Kasumi-1 (cell line): ENCODE data around the gene FOXO4.

Experiments used
- DNase-seq, 2 experiments: peaks; one replicate each; lab custom pipeline; 2025; lab: John Stamatoyannopoulos, UW

The FOXO4 gene

DNA sequence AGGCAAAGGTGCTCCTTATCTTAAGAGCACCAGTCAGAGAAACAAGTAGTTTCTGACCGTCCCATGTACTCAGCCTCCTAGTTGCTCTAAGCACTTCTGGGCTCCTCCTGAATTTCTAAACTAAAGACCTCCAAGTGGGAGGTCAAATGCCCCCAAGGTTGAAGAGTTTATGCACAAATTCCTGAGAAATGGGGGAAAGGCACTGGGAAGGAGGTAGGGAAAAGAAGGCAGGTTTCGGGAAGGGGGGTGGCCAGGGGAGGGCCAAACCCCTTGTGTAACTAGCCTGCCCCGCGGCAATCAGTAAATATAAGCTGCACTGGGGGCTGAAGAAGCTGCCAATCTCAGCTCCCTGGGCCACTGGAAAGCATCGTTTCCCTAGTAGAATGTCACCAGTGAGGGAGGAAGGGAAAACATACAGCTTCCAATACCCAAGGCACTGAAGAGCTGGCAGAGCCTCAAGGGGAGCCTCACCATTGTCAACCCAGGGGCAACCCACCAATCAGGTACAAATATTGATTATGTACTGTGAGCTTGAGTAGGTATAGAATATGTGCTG, 3.4 kb downstream of the FOXO4 start:
- no peak for DNase-seq

DNA sequence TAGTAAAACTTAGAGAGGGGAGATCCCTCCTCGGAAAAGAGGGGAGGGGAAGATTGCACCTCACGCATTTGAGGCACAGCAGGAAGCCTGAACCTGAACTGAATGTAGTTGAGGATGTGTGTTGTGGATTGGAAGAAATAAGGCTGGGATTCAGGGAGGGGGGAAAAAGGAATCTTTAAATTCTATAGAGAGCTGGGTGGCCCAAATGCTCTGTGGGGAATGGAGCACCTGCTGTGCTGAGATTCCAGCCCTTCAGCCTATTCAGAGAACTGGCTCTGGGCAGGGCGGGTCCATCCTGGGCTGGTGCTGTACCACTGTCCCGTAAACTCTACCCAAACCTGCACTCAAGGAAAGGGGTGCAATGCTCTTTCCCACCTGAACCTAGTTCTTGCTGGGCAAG, 4.1 kb downstream of the FOXO4 start:
- DNase-seq = no peak

DNA sequence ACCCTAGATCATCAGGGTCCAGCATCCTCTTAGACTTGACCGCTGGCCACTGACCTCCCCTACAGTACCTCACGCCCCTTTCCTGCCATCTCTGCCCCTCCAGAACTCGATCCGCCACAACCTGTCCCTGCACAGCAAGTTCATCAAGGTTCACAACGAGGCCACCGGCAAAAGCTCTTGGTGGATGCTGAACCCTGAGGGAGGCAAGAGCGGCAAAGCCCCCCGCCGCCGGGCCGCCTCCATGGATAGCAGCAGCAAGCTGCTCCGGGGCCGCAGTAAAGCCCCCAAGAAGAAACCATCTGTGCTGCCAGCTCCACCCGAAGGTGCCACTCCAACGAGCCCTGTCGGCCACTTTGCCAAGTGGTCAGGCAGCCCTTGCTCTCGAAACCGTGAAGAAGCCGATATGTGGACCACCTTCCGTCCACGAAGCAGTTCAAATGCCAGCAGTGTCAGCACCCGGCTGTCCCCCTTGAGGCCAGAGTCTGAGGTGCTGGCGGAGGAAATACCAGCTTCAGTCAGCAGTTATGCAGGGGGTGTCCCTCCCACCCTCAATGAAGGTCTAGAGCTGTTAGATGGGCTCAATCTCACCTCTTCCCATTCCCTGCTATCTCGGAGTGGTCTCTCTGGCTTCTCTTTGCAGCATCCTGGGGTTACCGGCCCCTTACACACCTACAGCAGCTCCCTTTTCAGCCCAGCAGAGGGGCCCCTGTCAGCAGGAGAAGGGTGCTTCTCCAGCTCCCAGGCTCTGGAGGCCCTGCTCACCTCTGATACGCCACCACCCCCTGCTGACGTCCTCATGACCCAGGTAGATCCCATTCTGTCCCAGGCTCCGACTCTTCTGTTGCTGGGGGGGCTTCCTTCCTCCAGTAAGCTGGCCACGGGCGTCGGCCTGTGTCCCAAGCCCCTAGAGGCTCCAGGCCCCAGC, 5.2 kb downstream of the FOXO4 start:
- DNase-seq = no peak

GRCh38 chrX:71102292-71102691, 6.6 kb downstream of the FOXO4 start:
- DNase-seq = no peak

DNA sequence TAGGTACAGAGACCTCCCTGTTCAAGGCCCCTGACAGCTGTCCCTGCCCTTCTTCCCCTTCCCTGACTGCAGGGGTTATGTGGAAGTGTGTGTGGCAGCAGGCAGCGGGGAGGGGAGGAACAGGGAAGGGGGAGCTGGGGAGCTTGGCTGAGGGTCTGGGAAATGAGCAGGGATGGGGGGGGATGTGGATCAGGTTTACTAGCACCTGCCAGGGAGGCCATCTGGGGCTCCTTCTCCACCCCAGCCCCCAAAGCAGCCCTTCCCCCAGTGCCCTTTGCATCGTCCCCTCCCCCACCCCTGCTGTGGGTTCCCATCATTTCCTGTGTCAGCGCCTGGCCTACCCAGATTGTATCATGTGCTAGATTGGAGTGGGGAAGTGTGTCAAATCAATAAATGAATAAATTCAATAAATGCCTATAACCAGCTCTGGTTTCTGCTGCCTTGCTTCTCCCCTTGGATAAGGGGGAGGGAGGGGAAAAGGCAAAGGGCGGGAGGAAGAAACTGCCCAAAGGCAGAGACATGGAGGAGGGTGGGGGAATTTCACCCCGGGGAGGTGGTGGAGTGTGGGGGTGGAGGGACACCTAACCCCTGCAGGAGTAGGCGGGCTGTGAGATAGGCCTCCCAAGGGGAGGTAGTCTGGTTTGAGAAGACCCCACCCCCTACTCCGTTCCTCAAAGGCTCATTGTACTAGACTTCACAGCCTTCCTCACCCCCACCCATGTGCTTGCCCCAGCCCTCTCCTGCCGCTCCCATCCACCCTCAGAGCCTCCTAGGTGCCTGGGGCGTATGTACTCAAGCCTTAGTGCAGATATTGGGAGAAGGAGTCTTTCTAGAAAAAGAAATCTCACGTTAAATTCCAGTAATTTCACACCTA, 7.7 kb downstream of the FOXO4 start:
- DNase-seq = peak; percentile 86 to 87

GRCh38 chrX:71105628-71106027, 10.0 kb downstream of the FOXO4 start:
- no peak for DNase-seq

GRCh38 chrX:71106427-71106826, 10.8 kb downstream of the FOXO4 start, which contains the start of gene CXorf65:
Gene CXorf65, minus strand, starts transcription at chrX:71106740. Its CDS starts 184 bp downstream, at chrX:71106556.
- DNase-seq = peak; percentile 9 to 24

DNA sequence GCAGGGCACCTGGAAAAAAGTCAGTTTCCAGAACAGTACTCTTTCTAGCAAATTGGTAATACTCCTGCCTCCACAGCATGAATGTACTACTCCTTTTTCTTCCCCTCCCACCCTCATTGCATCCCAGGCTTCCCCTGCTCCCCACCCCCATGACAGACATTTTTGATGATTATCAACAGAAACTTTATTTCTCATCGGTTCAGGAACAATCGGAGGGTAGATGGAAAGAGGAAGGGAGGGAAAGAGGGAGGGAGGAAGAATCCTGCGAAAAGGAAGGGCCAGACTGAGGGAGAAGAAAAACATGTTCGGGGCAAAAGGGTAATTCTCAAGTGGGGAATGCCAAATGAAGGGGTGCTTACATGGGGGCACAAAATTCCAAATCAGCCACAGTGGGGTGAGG, 11.6 kb downstream of the FOXO4 start:
- DNase-seq = no peak

DNA sequence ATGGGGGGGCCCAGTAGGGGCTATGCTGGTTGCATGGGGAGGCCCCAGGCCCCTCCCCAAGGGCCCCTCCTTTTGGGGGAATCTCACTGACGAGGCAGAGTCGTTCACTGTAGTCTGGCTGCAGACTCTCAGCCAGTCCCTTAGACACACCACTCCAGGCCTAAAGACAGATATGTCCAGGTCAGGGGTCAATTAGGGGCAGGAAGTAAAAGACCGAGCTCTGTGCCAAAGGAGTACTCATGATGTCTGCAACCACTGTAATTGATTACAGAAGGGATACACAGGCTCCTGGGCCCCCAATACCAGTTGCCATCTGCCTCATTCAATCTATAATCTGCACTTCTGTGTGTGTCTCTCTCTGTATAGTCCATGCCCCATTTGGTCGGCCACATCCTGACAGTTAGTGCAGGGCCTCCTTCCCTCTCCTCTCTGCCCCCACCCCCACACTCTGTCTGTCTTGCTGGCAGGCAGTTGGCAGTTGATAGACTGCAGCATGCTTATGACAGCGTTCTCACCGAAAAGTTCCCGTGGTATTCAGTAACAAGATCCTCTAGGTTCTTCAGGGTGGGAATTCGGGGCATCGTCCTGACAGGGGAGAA, 12.2 kb downstream of the FOXO4 start:
- DNase-seq = peak; percentile 47 to 68

DNA sequence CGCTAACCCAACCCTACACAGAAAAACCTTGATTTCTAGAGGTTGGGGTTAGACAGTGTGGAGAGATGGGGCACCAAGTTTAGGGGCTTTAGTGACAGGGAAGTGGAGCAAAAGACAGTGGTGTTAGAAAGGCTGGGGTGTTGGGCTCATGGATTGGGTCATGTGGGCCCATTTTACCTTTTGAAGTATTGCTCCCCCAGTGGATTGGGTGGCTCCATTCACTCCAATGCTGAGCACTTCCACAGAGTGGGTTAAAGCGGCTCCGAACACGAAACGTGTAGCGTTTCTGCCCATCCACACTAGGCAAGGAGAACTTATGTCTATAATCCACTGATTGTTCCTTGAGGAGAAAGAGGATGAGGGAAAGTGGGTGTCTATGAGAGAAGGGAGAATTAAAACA, 13.4 kb downstream of the FOXO4 start:
- DNase-seq = no peak

DNA sequence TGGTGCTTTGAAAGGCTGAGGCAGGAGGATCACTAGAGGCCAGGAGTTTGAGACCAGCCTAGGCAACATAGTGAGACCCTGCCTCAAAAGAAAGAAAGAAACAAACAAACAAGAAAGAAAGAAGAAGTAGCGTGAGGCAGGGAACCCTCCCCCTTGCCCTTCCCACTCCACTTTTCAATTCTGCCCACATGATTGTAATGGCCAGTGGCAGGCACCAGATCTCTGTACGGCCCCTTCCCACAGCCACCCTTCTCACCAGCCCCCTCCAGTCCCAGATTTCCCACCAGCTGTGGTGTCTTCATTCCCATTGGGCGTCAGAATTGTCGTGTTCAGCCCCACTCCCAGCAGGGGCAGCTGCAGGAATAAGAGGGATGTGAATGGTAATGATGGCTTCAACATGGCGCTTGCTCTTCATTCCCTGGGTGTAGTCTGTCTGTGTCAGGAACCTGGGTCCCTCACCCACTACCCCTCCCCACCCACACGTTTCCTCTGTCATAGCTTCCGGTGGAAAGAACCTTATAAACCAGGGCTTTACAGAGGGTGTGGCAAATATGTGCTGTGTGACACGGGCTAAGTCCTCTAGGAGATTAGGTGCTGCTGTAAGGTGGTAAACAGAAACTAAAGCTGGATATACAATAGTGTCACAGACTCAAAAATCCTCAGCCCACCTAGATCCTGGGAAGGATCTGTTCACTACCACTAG, 15.6 kb downstream of the FOXO4 start, which contains the start of gene IL2RG:
Gene IL2RG (minus strand): TSS at position 437 of the 703 bp plus-strand sequence. CDS start 38 bp downstream, at position 399.
- DNase-seq = peak; percentile 57 to 61

GRCh38 chrX:71111921-71112431, 16.3 kb downstream of the FOXO4 start:
- peak; percentile 38 to 52 for DNase-seq

GRCh38 chrX:71117358-71117757, 21.7 kb downstream of the FOXO4 start:
- no peak for DNase-seq

DNA sequence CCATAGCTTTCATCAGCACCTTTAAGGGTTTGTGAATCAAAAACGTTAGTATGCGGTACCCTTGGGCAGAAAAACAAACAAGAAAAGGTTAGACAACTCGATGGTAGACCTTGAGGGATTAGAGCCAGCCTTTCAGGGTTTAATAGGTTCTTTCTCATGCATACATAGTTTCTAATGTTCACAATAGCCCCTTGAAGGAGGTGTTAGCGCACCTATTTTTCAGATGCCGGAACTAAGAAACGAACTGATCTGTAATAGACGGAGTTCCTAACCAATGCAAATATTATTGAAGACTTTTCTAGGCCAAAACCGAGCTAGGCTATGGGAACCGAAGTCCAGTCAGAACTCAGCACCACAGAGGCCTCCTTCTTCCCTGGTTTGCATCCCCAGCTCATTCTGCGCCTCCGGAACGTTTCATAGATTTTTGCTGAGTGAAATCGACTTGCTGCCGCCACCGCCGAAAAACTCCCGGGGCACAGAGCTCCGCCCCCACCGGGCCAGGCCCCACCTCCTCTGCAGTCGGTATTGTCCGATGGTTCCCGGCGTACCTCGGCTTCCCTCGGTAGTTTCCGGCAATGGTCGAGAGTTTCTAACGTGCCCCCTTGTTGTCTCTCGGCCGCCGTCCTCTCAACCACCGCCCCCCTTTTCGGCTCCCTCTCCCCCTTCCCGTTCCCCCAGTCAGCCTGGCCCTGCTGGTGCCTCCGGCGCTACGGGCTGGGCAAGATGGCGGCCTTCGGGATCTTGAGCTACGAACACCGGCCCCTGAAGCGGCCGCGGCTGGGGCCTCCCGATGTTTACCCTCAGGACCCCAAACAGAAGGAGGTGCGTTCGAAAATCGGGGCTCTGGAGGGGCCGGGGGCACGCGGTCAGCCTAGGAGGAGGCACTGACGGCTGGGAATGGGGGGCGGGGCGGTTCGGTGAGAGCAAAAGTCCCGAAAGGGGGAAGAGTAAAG, 22.7 kb downstream of the FOXO4 start, which contains the start of gene MED12:
Gene MED12 (plus strand): TSS at position 565 of the 953 bp plus-strand sequence. CDS start 159 bp downstream, at position 724.
- DNase-seq = peak; percentile 53 to 66

- no peak for DNase-seq
Observed at GRCh38 chrX:71118985-71119535, 23.4 kb downstream of the FOXO4 start.

DNA sequence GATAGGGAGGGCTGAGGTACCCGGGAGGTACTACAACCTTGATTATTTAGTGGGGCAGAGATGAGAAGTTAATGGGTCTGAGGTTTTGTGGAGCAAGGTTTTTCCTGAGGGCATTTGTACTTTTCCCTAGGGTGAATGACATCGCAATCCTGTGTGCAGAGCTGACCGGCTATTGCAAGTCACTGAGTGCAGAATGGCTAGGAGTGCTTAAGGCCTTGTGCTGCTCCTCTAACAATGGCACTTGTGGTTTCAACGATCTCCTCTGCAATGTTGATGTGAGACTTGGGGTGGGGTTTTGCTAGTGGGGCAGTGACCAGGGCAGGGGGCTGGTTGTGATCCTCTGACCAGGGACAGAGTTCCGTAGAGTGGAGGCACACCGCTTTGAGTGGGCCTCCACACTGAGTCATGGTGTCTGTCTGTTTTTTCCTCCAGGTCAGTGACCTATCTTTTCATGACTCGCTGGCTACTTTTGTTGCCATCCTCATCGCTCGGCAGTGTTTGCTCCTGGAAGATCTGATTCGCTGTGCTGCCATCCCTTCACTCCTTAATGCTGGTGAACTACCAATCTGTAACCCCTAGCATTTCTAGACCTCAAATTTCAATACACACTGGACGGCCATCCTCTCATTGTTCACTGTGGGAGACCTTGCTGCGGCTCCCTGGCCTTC, 32.6 kb downstream of the FOXO4 start:
- DNase-seq = no peak

GRCh38 chrX:71128915-71129765, 33.5 kb downstream of the FOXO4 start:
- DNase-seq = peak; percentile 50 to 57

DNA sequence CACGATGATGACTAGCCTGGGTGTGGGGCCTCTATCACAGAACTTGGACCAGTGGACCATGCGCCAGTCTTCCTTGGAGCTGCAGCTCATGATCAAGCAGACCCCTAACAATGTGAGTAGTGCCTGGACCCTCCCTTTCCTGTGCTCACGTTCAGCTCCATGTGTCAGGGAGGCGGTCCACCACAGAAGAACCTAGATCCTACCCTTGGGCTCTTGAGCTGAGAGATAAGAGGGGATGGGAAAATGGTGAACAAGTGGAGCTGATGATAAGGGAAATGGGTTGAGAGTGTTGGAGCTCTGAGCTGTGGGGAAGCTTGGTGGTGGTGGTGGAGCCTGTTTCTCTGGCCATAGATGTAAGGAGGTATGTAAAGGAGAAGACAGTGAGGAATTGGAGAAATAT, 35.9 kb downstream of the FOXO4 start:
- DNase-seq = no peak
